Parathyroid adenoma (tissue), 2 donors: ENCODE results near the gene GPSM1.

Experiments
- H2AFZ ChIP-seq: fragments of 300-600 bp; sonication (generic); one replicate; pipeline ENCODE4 v1.7.0; 2017; ENCODE audit warnings: antibody characterized with exemption, mild to moderate bottlenecking
- H3K27ac ChIP-seq: fragments of 300-600 bp; sonication (generic); one replicate; pipeline ENCODE4 v1.7.0; 2017
- H3K27me3 ChIP-seq: fragments of 300-600 bp; sonication (generic); one replicate; pipeline ENCODE4 v1.7.0; 2017; ENCODE audit warnings: low read length; ENCODE audit not compliant: control insufficient read depth, insufficient read depth
- H3K36me3 ChIP-seq: fragments of 300-600 bp; sonication (generic); one replicate; pipeline ENCODE4 v1.7.0; 2017; ENCODE audit warnings: low read length; ENCODE audit not compliant: control insufficient read depth, insufficient read depth
- H3K4me1 ChIP-seq: fragments of 300-600 bp; sonication (generic); one replicate; pipeline ENCODE4 v1.7.0; 2017; ENCODE audit warnings: control low read depth
- H3K4me2 ChIP-seq: fragments of 300-600 bp; sonication (generic); one replicate; pipeline ENCODE4 v1.7.0; 2017; ENCODE audit warnings: low read length
- H3K4me3 ChIP-seq: fragments of 300-600 bp; sonication (generic); one replicate; pipeline ENCODE4 v1.7.0; 2017; ENCODE audit warnings: low read depth, low read length
- H3K79me2 ChIP-seq: fragments of 300-600 bp; sonication (generic); one replicate; pipeline ENCODE4 v1.7.0; 2017; ENCODE audit warnings: control low read depth
- H3K9ac ChIP-seq: fragments of 300-600 bp; sonication (generic); one replicate; pipeline ENCODE4 v1.7.0; 2017; ENCODE audit warnings: mild to moderate bottlenecking
- H3K9me3 ChIP-seq: fragments of 300-600 bp; sonication (generic); one replicate; pipeline ENCODE4 v1.7.0; 2017; ENCODE audit warnings: low read length; ENCODE audit not compliant: control insufficient read depth
- CTCF ChIP-seq: fragments of 300-600 bp; sonication (generic); IDR thresholded peaks from one replicate; pipeline ENCODE4 v1.7.0; 2017; ENCODE audit warnings: antibody characterized with exemption, mild to moderate bottlenecking
- donor health status: primary hyperparathyroidism.

GPSM1 gene

DNA sequence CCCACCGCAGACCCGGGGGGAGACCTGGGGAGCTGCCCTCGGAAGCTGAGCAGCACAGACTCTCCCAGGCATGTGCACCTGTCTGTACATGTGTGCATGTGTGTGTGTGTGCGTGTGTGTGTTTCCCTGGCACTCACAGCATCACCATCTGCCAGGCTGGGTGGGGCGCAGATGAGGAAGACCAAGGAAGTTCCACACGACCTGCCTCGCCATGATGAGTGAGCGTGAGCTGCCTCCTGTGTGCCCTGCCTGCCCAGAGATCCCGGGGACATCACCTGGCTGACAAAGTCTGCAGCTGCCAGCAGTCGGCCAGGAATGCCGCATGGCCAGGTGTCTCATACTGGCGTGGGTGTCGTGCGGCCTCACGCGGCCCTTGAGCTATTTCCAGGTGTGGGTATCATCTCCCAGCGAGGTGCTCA lies 4.0 kb upstream of the GPSM1 start:
- no peak overlapping the region for H3K9ac ChIP-seq
- TF ChIP-seq CTCF, result no peak
- H2AFZ ChIP-seq, result no peak overlapping the region
- H3K27ac ChIP-seq, result no peak overlapping the region
- H3K4me1 ChIP-seq, result no peaks in the 10 kb centered on the region
- H3K79me2 ChIP-seq, result no peaks in the 10 kb centered on the region
- no peaks in the 10 kb centered on the region for H3K27me3 ChIP-seq
- H3K9me3 ChIP-seq, result no peaks in the 10 kb centered on the region
- H3K4me2 ChIP-seq, result no peak overlapping the region
- no peak overlapping the region for H3K4me3 ChIP-seq
- no peaks in the 10 kb centered on the region for H3K36me3 ChIP-seq

- no peaks in the 10 kb centered on the region for H3K4me1 ChIP-seq
- H3K4me3 ChIP-seq, result no peak overlapping the region
- H3K27ac ChIP-seq, result no peak overlapping the region
- no peak overlapping the region for H3K9ac ChIP-seq
- TF ChIP-seq CTCF, result no peak
- H3K9me3 ChIP-seq, result no peaks in the 10 kb centered on the region
- H3K27me3 ChIP-seq, result no peaks in the 10 kb centered on the region
- H3K4me2 ChIP-seq, result no peak overlapping the region
- H3K79me2 ChIP-seq, result no peaks in the 10 kb centered on the region
- no peaks in the 10 kb centered on the region for H3K36me3 ChIP-seq
- no peak overlapping the region for H2AFZ ChIP-seq
Observed at GRCh38 chr9:136324501-136325300, 2.6 kb upstream of the GPSM1 start.

GRCh38 chr9:136325358-136325757 lies 2.0 kb upstream of the GPSM1 start:
- Histone ChIP-seq H3K27ac (no peak overlapping the region), H3K9me3 (no peaks in the 10 kb centered on the region), H3K4me1 (no peaks in the 10 kb centered on the region), H3K79me2 (no peaks in the 10 kb centered on the region), H3K27me3 (no peaks in the 10 kb centered on the region), H2AFZ (no peak overlapping the region), H3K9ac (no peak overlapping the region), H3K4me2 (no peak overlapping the region), H3K4me3 (no peak overlapping the region), H3K36me3 (no peaks in the 10 kb centered on the region)
- TF ChIP-seq CTCF, result no peak

GRCh38 chr9:136326061-136326760 lies 1.1 kb upstream of the GPSM1 start:
- no peaks in the 10 kb centered on the region for H3K79me2 ChIP-seq
- TF ChIP-seq CTCF, result no peak
- H3K4me1 ChIP-seq, result no peaks in the 10 kb centered on the region
- H3K27me3 ChIP-seq, result no peaks in the 10 kb centered on the region
- no peak overlapping the region for H3K9ac ChIP-seq
- no peak overlapping the region for H2AFZ ChIP-seq
- no peak overlapping the region for H3K4me3 ChIP-seq
- H3K9me3 ChIP-seq, result no peaks in the 10 kb centered on the region
- H3K4me2 ChIP-seq, result no peak overlapping the region
- no peaks in the 10 kb centered on the region for H3K36me3 ChIP-seq
- no peak overlapping the region for H3K27ac ChIP-seq
